Measurements from ENCODE around the gene CT83.

Gene CT83

GRCh38 chrX:116462822-116463221, at the start of gene CT83:
TSS of gene CT83 (minus strand) at chrX:116462976. CDS start at chrX:116462856, 120 bp downstream.
- no peak for DNase-seq

GRCh38 chrX:116499780-116500179, 37.0 kb upstream of the CT83 start:
- DNase-seq, result no peak

GRCh38 chrX:116493271-116493670, 30.5 kb upstream of the CT83 start:
- no peak for DNase-seq

GRCh38 chrX:116490104-116490503, 27.3 kb upstream of the CT83 start:
- no peak for DNase-seq

- no peak for DNase-seq
Measured at GRCh38 chrX:116480059-116480458, 17.3 kb upstream of the CT83 start.

GRCh38 chrX:116449156-116449555, 13.6 kb downstream of the CT83 start:
- DNase-seq, result no peak

GRCh38 chrX:116436358-116436816, 26.4 kb downstream of the CT83 start, which contains the start of gene SLC6A14:
TSS of gene SLC6A14 (plus strand) at chrX:116436606. CDS start at chrX:116436710, 104 bp downstream.
- DNase-seq, result peak; percentile 28

- DNase-seq, result peak; percentile 58
Measured at GRCh38 chrX:116435597-116435996, 27.2 kb downstream of the CT83 start.

GRCh38 chrX:116427978-116428377, 34.8 kb downstream of the CT83 start:
- DNase-seq, result no peak

GRCh38 chrX:116417968-116418367, 44.8 kb downstream of the CT83 start:
- DNase-seq, result no peak

GRCh38 chrX:116417214-116417613, 45.6 kb downstream of the CT83 start:
- DNase-seq, result no peak

- DNase-seq, result no peak
Measured at GRCh38 chrX:116413273-116413672, 49.5 kb downstream of the CT83 start.

All from NCI-H1048 (cell line).